GM23338 (cell line): ENCODE results near the gene IMMP1L. TPM values are rescaled to one million over a fixed set of nuclear protein-coding genes. Genes with fewer than 3 reads are reported as not detected.

Experiments used
- ATAC-seq: fragments of 200-7000 bp; cut with Tn5 transposase; 3 replicates; pipeline ENCODE4 v1.9.1; 2020
- DNase-seq: peaks from one replicate; pipeline ENCODE4 v3.0.0-alpha.2; 2015; ENCODE audit warnings: low spot score
- H2AFZ ChIP-seq: fragments of 200-600 bp; sonication (generic); 2 replicates; pipeline ENCODE4 v1.8.0; 2016; ENCODE audit warnings: antibody characterized with exemption, mild to moderate bottlenecking, moderate library complexity
- H3F3A ChIP-seq: fragments of 200-600 bp; sonication (generic); replicated peaks from 2 replicates; pipeline ENCODE4 v1.8.0; 2017; ENCODE audit warnings: antibody characterized with exemption, mixed run types, low read depth
- H3K27ac ChIP-seq: fragments of 200-600 bp; sonication (generic); 2 replicates; pipeline ENCODE4 v1.6.1; 2016; ENCODE audit warnings: low read depth
- H3K27me3 ChIP-seq: fragments of 200-600 bp; sonication (generic); 2 replicates; pipeline ENCODE4 v1.8.0; 2016; ENCODE audit warnings: mild to moderate bottlenecking, mixed run types, moderate library complexity; ENCODE audit not compliant: insufficient read depth
- H3K36me3 ChIP-seq: fragments of 200-600 bp; sonication (generic); 2 replicates; pipeline ENCODE4 v1.8.0; 2016; ENCODE audit warnings: mild to moderate bottlenecking; ENCODE audit not compliant: insufficient read depth
- H3K4me1 ChIP-seq: fragments of 200-600 bp; sonication (generic); 2 replicates; pipeline ENCODE4 v1.8.0; 2016; ENCODE audit warnings: mild to moderate bottlenecking, moderate library complexity; ENCODE audit not compliant: insufficient read depth
- H3K4me2 ChIP-seq: fragments of 200-600 bp; sonication (generic); 2 replicates; pipeline ENCODE4 v1.7.1; 2017; ENCODE audit warnings: mixed run types
- H3K4me3 ChIP-seq: fragments of 200-600 bp; sonication (generic); 2 replicates; pipeline ENCODE4 v1.6.1; 2016; ENCODE audit warnings: mixed run types
- H3K79me2 ChIP-seq: fragments of 200-600 bp; sonication (generic); replicated peaks from 2 replicates; pipeline ENCODE4 v1.8.0; 2017; ENCODE audit warnings: mild to moderate bottlenecking; ENCODE audit not compliant: insufficient read depth
- H3K9me2 ChIP-seq: fragments of 200-600 bp; sonication (generic); 2 replicates; pipeline ENCODE4 v1.8.0; 2017; ENCODE audit not compliant: insufficient read depth
- H4K20me1 ChIP-seq: fragments of 200-600 bp; sonication (generic); replicated peaks from 2 replicates; pipeline ENCODE4 v1.8.0; 2017; ENCODE audit warnings: mild to moderate bottlenecking; ENCODE audit not compliant: insufficient read depth
- H3K27ac Mint-ChIP-seq: 2 replicates; pipeline ENCODE4 v1.8.0; 2020; ENCODE audit warnings: inconsistent platforms, mild to moderate bottlenecking, moderate library complexity, mixed read lengths
- H3K27me3 Mint-ChIP-seq: 3 replicates; pipeline ENCODE4 v1.8.0; 2022; ENCODE audit warnings: low read depth, mild to moderate bottlenecking, moderate library complexity, mixed read lengths, inconsistent platforms; ENCODE audit not compliant: insufficient read depth, poor library complexity
- H3K36me3 Mint-ChIP-seq: 3 replicates; pipeline ENCODE4 v1.8.0; 2021; ENCODE audit warnings: low read depth, mild to moderate bottlenecking, inconsistent platforms, moderate library complexity, mixed read lengths
- H3K4me1 Mint-ChIP-seq: 3 replicates; pipeline ENCODE4 v1.8.0; 2020; ENCODE audit warnings: mild to moderate bottlenecking, inconsistent platforms, mixed read lengths
- H3K4me3 Mint-ChIP-seq: 3 replicates; pipeline ENCODE4 v1.8.0; 2021; ENCODE audit warnings: moderate library complexity, mild to moderate bottlenecking, inconsistent platforms, mixed read lengths
- H3K9me3 Mint-ChIP-seq: 3 replicates; pipeline ENCODE4 v1.8.0; 2020; ENCODE audit warnings: moderate library complexity, mild to moderate bottlenecking, inconsistent platforms, mixed read lengths
- EZH2 ChIP-seq: fragments of 200-600 bp; sonication (generic); IDR thresholded peaks from one replicate; pipeline ENCODE4 v1.8.0; 2017; ENCODE audit warnings: antibody characterized with exemption, mild to moderate bottlenecking, low read depth; ENCODE audit not compliant: unreplicated experiment
- JUNB ChIP-seq: IDR thresholded peaks from one replicate; pipeline ENCODE4 v1.6.1; 2016; ENCODE audit warnings: antibody characterized with exemption; ENCODE audit not compliant: unreplicated experiment
- POLR2AphosphoS5 ChIP-seq: IDR thresholded peaks from 2 replicates; pipeline ENCODE4 v1.6.1; 2016; ENCODE audit warnings: antibody characterized with exemption, low read depth
- polyA plus RNA-seq: library from polyadenylated mRNA; unstranded; fragments of >200 nt; fragmentation: Nextera tagmentation; extraction: Ambion mirVana; gene quantifications from 2 replicates; pipeline ENCODE4 v1.2.1, GENCODE V29; 2016
- total RNA-seq: library from RNA; depleted of rRNA; stranded (reverse); fragments of >200 nt; shearing (Covaris generic); gene quantifications from 2 replicates; pipeline ENCODE4 v1.2.3, GENCODE V29; 2014
- TF ChIP-seq, protein P1 (sequence below): IDR thresholded peaks from one replicate; pipeline ENCODE4 v1.6.1; 2018; ENCODE audit warnings: antibody characterized with exemption; ENCODE audit not compliant: unreplicated experiment
- TF ChIP-seq, protein P2 (sequence below): IDR thresholded peaks from 2 replicates; pipeline ENCODE4 v1.6.1; 2016; ENCODE audit warnings: antibody characterized with exemption

The IMMP1L gene
- total and polyA plus RNA-seq, 2 experiments from 2014 or later, result 23.9 to 154 TPM

DNA sequence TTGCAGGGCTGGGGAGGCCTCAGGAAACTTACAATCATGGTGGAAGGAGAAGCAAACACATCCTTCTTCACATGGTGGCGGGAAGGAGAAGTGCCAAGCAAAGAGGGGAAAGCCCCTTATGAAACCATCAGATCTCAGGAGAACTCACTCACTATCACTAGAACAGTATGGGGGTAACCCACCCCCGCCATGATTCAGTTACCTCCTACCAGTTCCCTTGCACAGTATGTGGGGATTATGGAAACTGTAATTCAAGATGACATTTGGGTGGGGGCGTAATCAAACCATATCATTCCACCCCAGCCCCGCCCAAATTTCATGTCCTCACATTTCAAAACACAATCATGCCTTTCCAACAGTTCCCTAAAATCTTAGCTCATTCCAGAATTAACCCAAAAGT lies 16.2 kb downstream of the IMMP1L start (continued):
- TF ChIP-seq EZH2 (no peak), POLR2AphosphoS5 (no peak), JUNB (no peak)
- TF ChIP-seq, protein P1, sequence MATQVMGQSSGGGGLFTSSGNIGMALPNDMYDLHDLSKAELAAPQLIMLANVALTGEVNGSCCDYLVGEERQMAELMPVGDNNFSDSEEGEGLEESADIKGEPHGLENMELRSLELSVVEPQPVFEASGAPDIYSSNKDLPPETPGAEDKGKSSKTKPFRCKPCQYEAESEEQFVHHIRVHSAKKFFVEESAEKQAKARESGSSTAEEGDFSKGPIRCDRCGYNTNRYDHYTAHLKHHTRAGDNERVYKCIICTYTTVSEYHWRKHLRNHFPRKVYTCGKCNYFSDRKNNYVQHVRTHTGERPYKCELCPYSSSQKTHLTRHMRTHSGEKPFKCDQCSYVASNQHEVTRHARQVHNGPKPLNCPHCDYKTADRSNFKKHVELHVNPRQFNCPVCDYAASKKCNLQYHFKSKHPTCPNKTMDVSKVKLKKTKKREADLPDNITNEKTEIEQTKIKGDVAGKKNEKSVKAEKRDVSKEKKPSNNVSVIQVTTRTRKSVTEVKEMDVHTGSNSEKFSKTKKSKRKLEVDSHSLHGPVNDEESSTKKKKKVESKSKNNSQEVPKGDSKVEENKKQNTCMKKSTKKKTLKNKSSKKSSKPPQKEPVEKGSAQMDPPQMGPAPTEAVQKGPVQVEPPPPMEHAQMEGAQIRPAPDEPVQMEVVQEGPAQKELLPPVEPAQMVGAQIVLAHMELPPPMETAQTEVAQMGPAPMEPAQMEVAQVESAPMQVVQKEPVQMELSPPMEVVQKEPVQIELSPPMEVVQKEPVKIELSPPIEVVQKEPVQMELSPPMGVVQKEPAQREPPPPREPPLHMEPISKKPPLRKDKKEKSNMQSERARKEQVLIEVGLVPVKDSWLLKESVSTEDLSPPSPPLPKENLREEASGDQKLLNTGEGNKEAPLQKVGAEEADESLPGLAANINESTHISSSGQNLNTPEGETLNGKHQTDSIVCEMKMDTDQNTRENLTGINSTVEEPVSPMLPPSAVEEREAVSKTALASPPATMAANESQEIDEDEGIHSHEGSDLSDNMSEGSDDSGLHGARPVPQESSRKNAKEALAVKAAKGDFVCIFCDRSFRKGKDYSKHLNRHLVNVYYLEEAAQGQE, result no peak
- TF ChIP-seq, protein P2, sequence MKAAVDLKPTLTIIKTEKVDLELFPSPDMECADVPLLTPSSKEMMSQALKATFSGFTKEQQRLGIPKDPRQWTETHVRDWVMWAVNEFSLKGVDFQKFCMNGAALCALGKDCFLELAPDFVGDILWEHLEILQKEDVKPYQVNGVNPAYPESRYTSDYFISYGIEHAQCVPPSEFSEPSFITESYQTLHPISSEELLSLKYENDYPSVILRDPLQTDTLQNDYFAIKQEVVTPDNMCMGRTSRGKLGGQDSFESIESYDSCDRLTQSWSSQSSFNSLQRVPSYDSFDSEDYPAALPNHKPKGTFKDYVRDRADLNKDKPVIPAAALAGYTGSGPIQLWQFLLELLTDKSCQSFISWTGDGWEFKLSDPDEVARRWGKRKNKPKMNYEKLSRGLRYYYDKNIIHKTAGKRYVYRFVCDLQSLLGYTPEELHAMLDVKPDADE, result no peak

DNA sequence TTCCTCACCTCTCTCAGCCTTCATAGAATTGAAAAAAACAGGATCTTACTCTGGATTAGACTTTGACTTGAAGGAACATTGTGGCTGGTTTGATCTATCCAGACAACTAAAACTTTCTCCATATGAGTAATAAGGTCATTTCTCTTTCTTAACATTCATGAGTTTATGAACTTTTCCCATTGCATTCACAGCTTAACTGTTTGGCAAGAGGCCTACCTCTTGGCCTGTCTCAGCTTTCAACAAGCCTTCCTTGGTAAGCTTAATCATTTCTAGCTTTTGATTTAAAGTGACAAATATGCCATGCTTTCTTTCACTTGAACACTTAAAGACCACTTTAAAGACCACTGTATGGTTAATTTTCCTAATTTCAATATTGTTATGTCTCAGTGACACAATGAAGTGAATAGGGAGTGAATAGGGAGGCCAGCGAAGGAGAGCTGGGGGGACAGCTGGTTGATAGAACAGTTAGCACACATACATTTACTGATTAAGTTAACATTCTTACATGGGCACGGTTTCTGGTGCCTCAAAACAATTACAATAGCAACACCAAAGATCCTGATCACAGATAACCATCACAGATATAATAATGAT lies 17.0 kb downstream of the IMMP1L start:
- Histone ChIP-seq H4K20me1 (peaks cover 16% of the 10 kb centered on the region), H3K36me3 (peaks cover 5% of the 10 kb centered on the region; the same call in 1 of the 2 replicates), H3K4me3 (no peak overlapping the region), H3K9me2 (no peaks in the 10 kb centered on the region), H2AFZ (no peak overlapping the region), H3K4me2 (no peak overlapping the region), H3F3A (no peaks in the 10 kb centered on the region), H3K27me3 (no peaks in the 10 kb centered on the region), H3K27ac (no peak overlapping the region), H3K79me2 (peaks cover 93% of the 10 kb centered on the region), H3K4me1 (peaks cover 18% of the 10 kb centered on the region)
- DNase-seq (no peak), ATAC-seq (no peak)
- peaks cover 26% of the 10 kb centered on the region for H3K9me3 Mint-ChIP-seq
- H3K36me3 Mint-ChIP-seq, result peaks cover 41% of the 10 kb centered on the region
- no peak overlapping the region for H3K4me3 Mint-ChIP-seq
- peaks cover 1% of the 10 kb centered on the region for H3K27me3 Mint-ChIP-seq
- H3K27ac Mint-ChIP-seq, result no peak overlapping the region
- no peak for TF ChIP-seq EZH2
- TF ChIP-seq, protein P2, result no peak
- TF ChIP-seq, protein P1, result no peak
- peaks cover 14% of the 10 kb centered on the region for H3K4me1 Mint-ChIP-seq
